CD4-positive, alpha-beta T cell (primary cell): ENCODE data around the gene MAL. TPM values are rescaled to one million over a fixed set of nuclear protein-coding genes. Genes with fewer than 3 reads are reported as not detected.

Experiments
- ATAC-seq: fragments of 200-7000 bp; cut with Tn5 transposase; one replicate; pipeline ENCODE4 v1.10.0; 2022; ENCODE audit warnings: mild to moderate bottlenecking; ENCODE audit not compliant: poor library complexity
- CTCF ChIA-PET: fragments of 350-600 bp; sonication (Branson Sonifier 250); formaldehyde crosslinking; loops from one replicate; lab custom pipeline; 2021; ENCODE audit warnings: antibody characterized with exemption, inconsistent platforms; lab: Charles Lee
- POLR2A ChIA-PET: fragments of 350-600 bp; sonication (Branson Sonifier 250); formaldehyde crosslinking; loops from one replicate; lab custom pipeline; 2021; ENCODE audit warnings: antibody characterized with exemption, inconsistent platforms; lab: Charles Lee
- DNase-seq, 14 experiments: peaks; one replicate each; pipeline ENCODE4 v3.0.0-alpha.2; 2013 to 2020; ENCODE audit warnings: mixed read lengths in 2 of 14
- H3K27ac ChIP-seq, 2 donors: one replicate each; pipeline versions ENCODE4 v1.5.1 to v1.7.0; 2013; ENCODE audit warnings: low read length in 2 of 2, low read depth in 1 of 2, mild to moderate bottlenecking in 1 of 2
- H3K27me3 ChIP-seq, 2 experiments: 1 replicate in 1 of 2; 2 replicates in 1 of 2; pipeline versions ENCODE4 v1.6.1 to v1.7.0; 2013; ENCODE audit warnings: low read length in 2 of 2, control low read depth in 1 of 2, mild to moderate bottlenecking in 1 of 2, moderate library complexity in 1 of 2; ENCODE audit not compliant: insufficient read depth in 2 of 2, control insufficient read depth in 1 of 2
- H3K36me3 ChIP-seq: one replicate; pipeline ENCODE4 v1.6.1; 2013; ENCODE audit warnings: low read length, control low read depth; ENCODE audit not compliant: insufficient read depth
- H3K4me1 ChIP-seq: one replicate; pipeline ENCODE4 v1.6.1; 2013; ENCODE audit warnings: low read length, control low read depth; ENCODE audit not compliant: insufficient read depth
- H3K4me3 ChIP-seq: one replicate; pipeline ENCODE4 v1.5.1; 2013; ENCODE audit warnings: mild to moderate bottlenecking, low read length, moderate library complexity
- H3K9me3 ChIP-seq, 2 experiments: 1 replicate in 1 of 2; 2 replicates in 1 of 2; pipeline versions ENCODE4 v1.6.1 to v1.7.0; 2013; ENCODE audit warnings: low read length in 2 of 2, mild to moderate bottlenecking in 2 of 2, control low read depth in 1 of 2, moderate library complexity in 1 of 2; ENCODE audit not compliant: control insufficient read depth in 1 of 2, insufficient read depth in 1 of 2
- H3K27ac Mint-ChIP-seq: one replicate; pipeline ENCODE4 v1.8.0; 2020; ENCODE audit warnings: mixed read lengths
- H3K27me3 Mint-ChIP-seq: one replicate; pipeline ENCODE4 v1.8.0; 2021; ENCODE audit warnings: mixed read lengths
- H3K36me3 Mint-ChIP-seq: one replicate; pipeline ENCODE4 v1.8.0; 2021; ENCODE audit warnings: low read depth, mixed read lengths
- H3K4me1 Mint-ChIP-seq: one replicate; pipeline ENCODE4 v1.8.0; 2021; ENCODE audit warnings: low read depth, mixed read lengths
- H3K4me3 Mint-ChIP-seq: one replicate; pipeline ENCODE4 v1.8.0; 2020; ENCODE audit warnings: mild to moderate bottlenecking, mixed read lengths
- H3K9me3 Mint-ChIP-seq: one replicate; pipeline ENCODE4 v1.8.0; 2020; ENCODE audit warnings: mixed read lengths
- intact Hi-C, 2 experiments: fragments of 100-400 bp; cut with DNase I in 1 of 2; cut with micrococcal nuclease in 1 of 2; formaldehyde crosslinking; loops; one replicate each; pipeline versions ENCODE4 v1.15.1 to v1.9.0; 2023 to 2025; cut with DNase I, micrococcal nuclease
- total RNA-seq, 174 experiments: library from RNA in 2 of 174; stranded (reverse) in 2 of 174; gene quantifications; one replicate each; pipeline ENCODE4 v1.2.3 and lab custom pipeline; 2021 to 2026
- TF ChIP-seq, protein P1 (sequence below): fragments of 200-600 bp; IDR thresholded peaks from one replicate; pipeline ENCODE4 v1.8.0; 2022; ENCODE audit warnings: antibody characterized with exemption, mild to moderate bottlenecking

MAL gene
- total RNA-seq, 2 experiments from 2014 or later: 101 to 102 TPM

DNA sequence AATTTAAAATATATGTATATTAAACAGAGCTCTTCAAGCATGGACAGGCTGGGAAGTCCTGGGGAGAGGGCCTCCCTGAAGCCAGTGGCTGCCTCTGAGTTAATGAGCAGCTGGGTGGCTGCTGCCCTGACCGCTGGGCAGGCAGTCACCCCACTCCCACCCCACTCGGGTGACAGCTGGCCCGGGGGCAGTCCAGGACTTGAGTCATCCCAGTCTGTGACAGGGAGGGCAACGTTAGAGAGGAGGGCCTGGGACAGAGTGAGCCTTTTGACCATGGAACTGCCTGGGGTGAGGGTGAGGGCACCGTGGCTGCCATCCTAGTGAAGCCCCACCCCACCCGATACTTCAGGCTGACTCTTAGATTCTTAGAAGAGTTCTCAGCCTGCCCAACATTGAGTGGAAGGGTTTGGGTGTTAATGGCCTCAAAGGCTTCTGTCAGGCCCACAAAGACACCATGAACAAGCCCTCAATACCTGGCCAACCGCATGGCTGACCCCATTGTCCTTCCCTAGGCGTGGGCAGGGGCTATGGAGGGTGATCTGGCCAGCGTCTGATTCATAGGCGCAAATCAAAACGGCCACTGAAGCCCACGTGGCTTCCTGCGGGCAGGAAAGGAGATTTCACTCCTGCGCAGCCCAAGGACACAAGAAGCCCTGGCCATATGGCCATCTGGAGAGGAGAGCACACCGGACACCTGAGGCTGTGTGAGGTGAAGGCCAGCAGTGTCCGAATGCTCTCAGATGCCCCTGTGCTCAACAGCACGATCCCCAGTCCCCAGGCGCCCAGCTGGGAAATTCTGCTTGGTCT lies 48.6 kb downstream of the MAL start:
- TF ChIP-seq, protein P1, sequence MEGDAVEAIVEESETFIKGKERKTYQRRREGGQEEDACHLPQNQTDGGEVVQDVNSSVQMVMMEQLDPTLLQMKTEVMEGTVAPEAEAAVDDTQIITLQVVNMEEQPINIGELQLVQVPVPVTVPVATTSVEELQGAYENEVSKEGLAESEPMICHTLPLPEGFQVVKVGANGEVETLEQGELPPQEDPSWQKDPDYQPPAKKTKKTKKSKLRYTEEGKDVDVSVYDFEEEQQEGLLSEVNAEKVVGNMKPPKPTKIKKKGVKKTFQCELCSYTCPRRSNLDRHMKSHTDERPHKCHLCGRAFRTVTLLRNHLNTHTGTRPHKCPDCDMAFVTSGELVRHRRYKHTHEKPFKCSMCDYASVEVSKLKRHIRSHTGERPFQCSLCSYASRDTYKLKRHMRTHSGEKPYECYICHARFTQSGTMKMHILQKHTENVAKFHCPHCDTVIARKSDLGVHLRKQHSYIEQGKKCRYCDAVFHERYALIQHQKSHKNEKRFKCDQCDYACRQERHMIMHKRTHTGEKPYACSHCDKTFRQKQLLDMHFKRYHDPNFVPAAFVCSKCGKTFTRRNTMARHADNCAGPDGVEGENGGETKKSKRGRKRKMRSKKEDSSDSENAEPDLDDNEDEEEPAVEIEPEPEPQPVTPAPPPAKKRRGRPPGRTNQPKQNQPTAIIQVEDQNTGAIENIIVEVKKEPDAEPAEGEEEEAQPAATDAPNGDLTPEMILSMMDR: no peak
- no peaks in the 10 kb centered on the region for H3K36me3 ChIP-seq
- Mint-ChIP-seq H3K4me1 (peaks cover 75% of the 10 kb centered on the region), H3K36me3 (no peaks in the 10 kb centered on the region), H3K27ac (peak overlapping the region; percentile 93), H3K9me3 (no peaks in the 10 kb centered on the region), H3K4me3 (peak overlapping the region; percentile 90), H3K27me3 (no peaks in the 10 kb centered on the region)
- no peaks in the 10 kb centered on the region for H3K27me3 ChIP-seq
- H3K9me3 ChIP-seq: no peaks in the 10 kb centered on the region
- ATAC-seq: no peak
- peak overlapping the region; percentile 52 for H3K4me3 ChIP-seq
- peak overlapping the region; percentile 81 to 92 for H3K27ac ChIP-seq
- H3K4me1 ChIP-seq: peaks cover 71% of the 10 kb centered on the region
- ChIA-PET POLR2A (interaction anchor here (1.0 to 10.3 kb wide), 15 partner anchors 10 to 1464 kb away, joined by 3 to 749 read pairs (median 10); partner anchors contain the start of genes ARID5A, MAL, MRPS5 and ZNF2), CTCF (interaction anchor here (0.8 to 10.4 kb wide), 4 partner anchors 11 to 50 kb away, joined by 3 to 223 read pairs (median 30); partner anchors contain the start of gene MAL)
- peak in 1 of 14 experiments; percentile 16 for DNase-seq
- intact Hi-C loops: loop anchor here (2.0 kb wide), 2 partner anchors 15 to 19 kb away; no protein-coding TSS in a partner anchor

DNA sequence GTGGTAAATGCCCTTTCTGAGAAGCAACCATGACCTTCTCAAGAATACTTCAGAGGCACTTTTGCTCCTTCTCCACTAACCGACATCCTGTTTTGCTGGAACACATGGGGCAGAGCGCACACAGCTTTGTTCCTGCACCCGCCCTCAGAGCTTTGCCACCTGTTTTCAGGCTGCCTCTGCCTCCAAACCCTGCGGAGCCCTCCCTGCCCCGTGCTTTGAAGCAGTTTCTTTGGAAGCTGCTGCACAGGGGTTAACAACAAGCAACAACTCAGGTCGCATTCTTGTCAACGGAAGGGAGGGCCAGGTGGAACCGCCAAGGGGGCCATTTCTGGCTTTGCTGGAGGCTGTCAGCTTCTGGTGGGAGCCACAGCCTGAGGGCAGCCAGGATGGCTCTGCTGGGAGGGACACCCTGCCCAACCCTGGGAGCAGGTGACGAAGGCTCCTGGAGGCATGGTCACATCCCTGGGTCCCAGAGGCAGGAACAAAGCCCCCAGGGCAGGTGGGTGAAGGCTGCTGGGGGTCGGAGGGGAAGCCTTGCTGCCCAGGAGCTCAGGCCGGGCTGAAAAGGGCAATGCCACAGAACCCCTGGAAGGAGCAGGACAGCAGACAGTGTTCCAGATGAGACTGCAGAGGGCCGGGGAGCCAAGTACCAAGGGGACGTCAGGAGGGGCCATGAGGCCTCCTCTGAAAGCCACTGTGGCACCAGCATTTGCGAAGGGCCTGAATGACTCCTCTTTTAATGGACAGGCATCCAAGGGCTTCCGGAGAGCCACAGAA lies 49.3 kb downstream of the MAL start:
- Histone ChIP-seq H3K9me3 (no peaks in the 10 kb centered on the region), H3K27ac (peak overlapping the region; percentile 81 to 92), H3K36me3 (no peaks in the 10 kb centered on the region), H3K4me3 (peak overlapping the region; percentile 52), H3K27me3 (no peaks in the 10 kb centered on the region), H3K4me1 (peaks cover 76% of the 10 kb centered on the region)
- TF ChIP-seq, protein P1: no peak
- Mint-ChIP-seq H3K27ac (peak overlapping the region; percentile 93), H3K4me3 (peak overlapping the region; percentile 90), H3K4me1 (peaks cover 82% of the 10 kb centered on the region), H3K9me3 (no peaks in the 10 kb centered on the region), H3K27me3 (no peaks in the 10 kb centered on the region), H3K36me3 (no peaks in the 10 kb centered on the region)
- intact Hi-C loops: loop anchor here (2.0 to 5.0 kb wide), 4 partner anchors 16 to 82 kb away; partner anchors contain the start of gene ZNF514 (in 1 of the 2)
- DNase-seq (peak; percentile 51 to 90 (median 79)), ATAC-seq (peak; percentile 66)
- POLR2A ChIA-PET: interaction anchor here (1.0 to 10.3 kb wide), 15 partner anchors 9 to 1464 kb away, joined by 3 to 749 read pairs (median 10); partner anchors contain the start of genes ARID5A, MAL, MRPS5 and ZNF2
- CTCF ChIA-PET: interaction anchor here (0.8 to 10.4 kb wide), 4 partner anchors 12 to 51 kb away, joined by 3 to 223 read pairs (median 30); partner anchors contain the start of gene MAL
